SK-N-SH (cell line): ENCODE data around the gene ANAPC2. TPM values are rescaled to one million over a fixed set of nuclear protein-coding genes. Genes with fewer than 3 reads are reported as not detected.

Experiments used
- CTCF ChIA-PET: fragments of 300-600, 350-600 bp; formaldehyde crosslinking; extraction: SDS; loops from one replicate; lab custom pipeline; 2021; lab: Yijun Ruan, JAX
- POLR2A ChIA-PET: fragments of 350-600 bp; sonication (Branson Sonifier 250); formaldehyde crosslinking; extraction: SDS; loops from one replicate; lab custom pipeline; 2020; ENCODE audit warnings: antibody characterized with exemption, inconsistent platforms; lab: Yijun Ruan, JAX
- DNase-seq: peaks from one replicate; pipeline ENCODE4 v3.0.0; 2012
- H2AFZ ChIP-seq: fragments of 200-600 bp; sonication (generic); 2 replicates; pipeline ENCODE4 v1.8.1; 2016; ENCODE audit warnings: antibody characterized with exemption, mild to moderate bottlenecking, low read depth
- H3F3A ChIP-seq: fragments of 200-600 bp; sonication (generic); replicated peaks from 2 replicates; pipeline ENCODE3; 2016; ENCODE audit warnings: antibody characterized with exemption, mild to moderate bottlenecking; ENCODE audit not compliant: insufficient read depth
- H3K27ac ChIP-seq, 2 experiments: fragments of 200-500 bp in 1 of 2; fragments of 200-600 bp in 1 of 2; sonication (Bioruptor generic) in 1 of 2; sonication (generic), shearing (Covaris generic) in 1 of 2; 2 replicates each; pipeline versions ENCODE4 v1.5.1 to v1.6.1; 2014 to 2016; ENCODE audit warnings: low read depth in 2 of 2, inconsistent platforms in 1 of 2, low read length in 1 of 2, mild to moderate bottlenecking in 1 of 2, mixed read lengths in 1 of 2
- H3K27me3 ChIP-seq: fragments of 200-600 bp; sonication (generic), shearing (Covaris generic); 2 replicates; pipeline ENCODE4 v1.6.1; 2016; ENCODE audit warnings: mixed run types; ENCODE audit not compliant: insufficient read depth
- H3K36me3 ChIP-seq, 2 experiments: fragments of 200-500 bp in 1 of 2; fragments of 200-600 bp in 1 of 2; sonication (Bioruptor generic) in 1 of 2; sonication (generic) in 1 of 2; replicated peaks in 1 of 2; 2 replicates each; pipeline versions ENCODE3 to v1.5.1; 2014 to 2016; ENCODE audit warnings: low read length in 1 of 2, mild to moderate bottlenecking in 1 of 2; ENCODE audit not compliant: insufficient read depth in 2 of 2, control insufficient read depth in 1 of 2
- H3K4me1 ChIP-seq, 2 experiments: fragments of 200-500 bp in 1 of 2; fragments of 200-600 bp in 1 of 2; sonication (Bioruptor generic) in 1 of 2; sonication (generic), shearing (Covaris generic) in 1 of 2; 2 replicates each; pipeline versions ENCODE4 v1.5.1 to v1.6.1; 2014 to 2016; ENCODE audit warnings: low read depth in 1 of 2, low read length in 1 of 2, mixed run types in 1 of 2; ENCODE audit not compliant: insufficient read depth in 2 of 2, control insufficient read depth in 1 of 2
- H3K4me2 ChIP-seq: fragments of 200-600 bp; sonication (generic), shearing (Covaris generic); 2 replicates; pipeline ENCODE4 v1.6.1; 2017; ENCODE audit warnings: mixed run types
- H3K4me3 ChIP-seq, 2 experiments: fragments of 200-500 bp in 1 of 2; fragments of 200-600 bp in 1 of 2; sonication (Bioruptor generic) in 1 of 2; sonication (generic), shearing (Covaris generic) in 1 of 2; 2 replicates each; pipeline versions ENCODE4 v1.5.1 to v1.8.1; 2014 to 2016; ENCODE audit warnings: low read depth in 2 of 2, inconsistent platforms in 1 of 2, low read length in 1 of 2, mild to moderate bottlenecking in 1 of 2, mixed read lengths in 1 of 2, moderate library complexity in 1 of 2
- H3K79me2 ChIP-seq: fragments of 200-600 bp; sonication (generic); 2 replicates; pipeline ENCODE4 v1.8.1; 2017; ENCODE audit warnings: mild to moderate bottlenecking; ENCODE audit not compliant: insufficient read depth
- H3K9ac ChIP-seq: fragments of 200-600 bp; sonication (generic); 2 replicates; pipeline ENCODE4 v1.6.1; 2017; ENCODE audit warnings: mixed run types
- H3K9me2 ChIP-seq: fragments of 200-600 bp; sonication (generic); 2 replicates; pipeline ENCODE4 v1.6.1; 2017; ENCODE audit warnings: mixed run types
- H3K9me3 ChIP-seq: fragments of 200-600 bp; sonication (generic); 2 replicates; pipeline ENCODE4 v1.6.1; 2017; ENCODE audit warnings: mixed run types, mild to moderate bottlenecking, moderate library complexity
- H4K20me1 ChIP-seq: fragments of 200-600 bp; sonication (generic); 2 replicates; pipeline ENCODE4 v1.6.1; 2017; ENCODE audit warnings: mild to moderate bottlenecking, mixed run types; ENCODE audit not compliant: insufficient read depth
- FOXM1 ChIP-seq: IDR thresholded peaks from 2 replicates; pipeline ENCODE4 v1.4.0; 2012; ENCODE audit warnings: low read depth, mild to moderate bottlenecking
- GATA2 ChIP-seq: sonication (generic); formaldehyde crosslinking; IDR thresholded peaks from 2 replicates; pipeline ENCODE4 v1.5.0; 2020; ENCODE audit warnings: mild to moderate bottlenecking, missing genetic modification reagents
- MXI1 ChIP-seq: IDR thresholded peaks from 2 replicates; pipeline ENCODE4 v1.6.1; 2012; ENCODE audit warnings: mild to moderate bottlenecking, low read depth, low read length, improper control_type of control experiment
- PBX3 ChIP-seq: IDR thresholded peaks from 2 replicates; pipeline ENCODE4; 2012
- POLR2AphosphoS5 ChIP-seq: IDR thresholded peaks from 2 replicates; pipeline ENCODE4 v1.6.1; 2012; ENCODE audit warnings: low read depth, low read length
- RAD21 ChIP-seq: IDR thresholded peaks from 2 replicates; pipeline ENCODE4 v1.6.1; 2012; ENCODE audit warnings: mild to moderate bottlenecking, low read length
- REST ChIP-seq: IDR thresholded peaks from 2 replicates; pipeline ENCODE4 v1.6.1; 2012; ENCODE audit warnings: mild to moderate bottlenecking, low read depth, low read length, moderate library complexity
- RFX5 ChIP-seq: IDR thresholded peaks from 2 replicates; pipeline ENCODE4 v1.6.1; 2012; ENCODE audit warnings: mild to moderate bottlenecking, improper control_type of control experiment, low read length
- USF2 ChIP-seq: fragments of 150-350 bp; IDR thresholded peaks from 2 replicates; pipeline ENCODE4 v1.6.1; 2017; ENCODE audit warnings: antibody characterized with exemption, low read length, low read depth, borderline replicate concordance
- YY1 ChIP-seq: IDR thresholded peaks from 2 replicates; pipeline ENCODE4 v1.4.0; 2012; ENCODE audit warnings: low read depth, mild to moderate bottlenecking
- WGBS: methylation state at CpG from one replicate; pipeline ENCODE4 v1.1.6; 2017; ENCODE audit warnings: low lambda C conversion rate; 5-methylcytosine and 5-hydroxymethylcytosine counted together
- polyA plus RNA-seq, 3 experiments: library from polyadenylated mRNA; depleted of rRNA; stranded (reverse); fragments of >200 nt; gene quantifications; 2 replicates each; pipeline ENCODE4 v1.2.3, GENCODE V29; 2012

Gene ANAPC2
- polyA plus RNA-seq, 1 of the 3 experiments (the other 2 are of a cell fraction) = 35.1 TPM

GRCh38 chr9:137192859-137193258 lies 4.5 kb upstream of the ANAPC2 start:
- ChIA-PET CTCF (interaction anchor here (1.2 to 3.1 kb wide), 4 partner anchors 21 to 44 kb away, joined by 3 to 11 read pairs (median 6); partner anchors contain the start of gene RNF224), POLR2A (interaction anchor here (0.5 to 1.4 kb wide), 3 partner anchors 8 to 70 kb away, joined by 3 to 5 read pairs (median 3); partner anchors contain the start of genes GRIN1 and TPRN)
- no peak for TF ChIP-seq FOXM1
- TF ChIP-seq PBX3 = no peak

GRCh38 chr9:137192448-137192780 lies 4.1 kb upstream of the ANAPC2 start:
- Histone ChIP-seq H3K36me3 (peaks cover 3 to 21% of the 10 kb centered on the region in 2 experiments), H3K79me2 (peaks cover 65% of the 10 kb centered on the region), H3K4me3 (no peak overlapping the region), H3K4me2 (no peak overlapping the region), H3K9ac (no peak overlapping the region), H2AFZ (no peak overlapping the region), H4K20me1 (peaks cover 53% of the 10 kb centered on the region), H3K27me3 (no peaks in the 10 kb centered on the region), H3K4me1 (peaks cover 6 to 18% of the 10 kb centered on the region in 2 experiments; a peak in 3 of 4 replicates), H3F3A (peaks cover 16% of the 10 kb centered on the region), H3K27ac (no peak overlapping the region), H3K9me2 (no peaks in the 10 kb centered on the region), H3K9me3 (no peaks in the 10 kb centered on the region)
- no peak for DNase-seq
- WGBS = 89% methylated on average over 6 of the region's 10 CpGs
- ChIA-PET POLR2A (interaction anchor here (0.5 to 1.4 kb wide), 3 partner anchors 8 to 69 kb away, joined by 3 to 5 read pairs (median 3); partner anchors contain the start of genes GRIN1 and TPRN), CTCF (interaction anchor here (0.9 to 3.1 kb wide), 5 partner anchors 21 to 44 kb away, joined by 3 to 11 read pairs (median 6); partner anchors contain the start of gene RNF224)
- no peak for TF ChIP-seq REST
- no peak for TF ChIP-seq GATA2
- no peak for TF ChIP-seq USF2
- no peak for TF ChIP-seq POLR2AphosphoS5
- TF ChIP-seq YY1 = no peak
- no peak for TF ChIP-seq RAD21
- no peak for TF ChIP-seq RFX5
- no peak for TF ChIP-seq MXI1

More at GRCh38 chr9:137192859-137193258, 4.5 kb upstream of the ANAPC2 start:
- Histone ChIP-seq H3K9me2 (no peaks in the 10 kb centered on the region), H3K27ac (no peak overlapping the region), H2AFZ (no peak overlapping the region), H3K27me3 (no peaks in the 10 kb centered on the region), H3K9ac (no peak overlapping the region), H3K79me2 (peaks cover 65% of the 10 kb centered on the region), H3K9me3 (no peaks in the 10 kb centered on the region), H3K4me2 (no peak overlapping the region), H3K4me3 (no peak overlapping the region), H3K36me3 (peaks cover 3 to 21% of the 10 kb centered on the region in 2 experiments), H3F3A (peaks cover 16% of the 10 kb centered on the region), H3K4me1 (peaks cover 6 to 17% of the 10 kb centered on the region in 2 experiments; a peak in 3 of 4 replicates), H4K20me1 (peaks cover 57% of the 10 kb centered on the region)
- no peak for DNase-seq
- 100% methylated on average over 1 of the region's 2 CpGs for WGBS
